Testis (tissue), 3 donors: Measurements from ENCODE around the gene SLC22A17. TPM values are rescaled to one million over a fixed set of nuclear protein-coding genes. Genes with fewer than 3 reads are reported as not detected.

ENCODE experiments used
- DNase-seq: peaks from one replicate; pipeline ENCODE4 v3.0.0-alpha.2; 2019
- H3K27ac ChIP-seq, 2 donors: fragments of 200-600 bp; sonication (generic); one replicate each; pipeline ENCODE4 v1.5.1; 2019
- H3K27me3 ChIP-seq: fragments of 200-600 bp; sonication (generic); one replicate; pipeline ENCODE4 v1.5.1; 2019
- H3K36me3 ChIP-seq: fragments of 200-600 bp; sonication (generic); one replicate; pipeline ENCODE4 v1.5.1; 2017; ENCODE audit warnings: low read depth; ENCODE audit errors: missing control alignments
- H3K4me1 ChIP-seq: fragments of 200-600 bp; sonication (generic); one replicate; pipeline ENCODE4 v1.5.1; 2019
- H3K4me3 ChIP-seq, 2 donors: fragments of 200-600 bp; sonication (generic); one replicate each; pipeline ENCODE4 v1.5.1; 2017 to 2019
- H3K9me3 ChIP-seq: fragments of 200-600 bp; sonication (generic); one replicate; pipeline ENCODE4 v1.5.1; 2017
- CTCF ChIP-seq, 3 experiments: fragments of 450-650 bp in 2 of 3; fragments of 200-600 bp in 1 of 3; sonication (generic) in 1 of 3; IDR thresholded peaks; one replicate each; pipeline ENCODE4 v1.5.1; 2016 to 2019; ENCODE audit warnings: antibody characterized with exemption in 3 of 3, mild to moderate bottlenecking in 2 of 3, moderate library complexity in 1 of 3
- POLR2A ChIP-seq: fragments of 450-650 bp; IDR thresholded peaks from one replicate; pipeline ENCODE4 v1.6.1; 2017; ENCODE audit warnings: antibody characterized with exemption, mild to moderate bottlenecking, moderate library complexity
- WGBS, 2 donors: methylation state at CpG; one replicate each; pipeline ENCODE4 v1.1.5; 2018; 5-methylcytosine and 5-hydroxymethylcytosine counted together
- intact Hi-C: fragments of 100-400 bp; cut with DNase I; formaldehyde crosslinking; loops from one replicate; pipeline ENCODE4 v1.15.1; 2023; ENCODE audit warnings: low total_unique reads
- polyA plus RNA-seq: library from polyadenylated mRNA; stranded (reverse); fragments of 350-450 nt; fragmentation: Illumina TruSeq; extraction: RNeasy Lipid Tissue Mini Kit (QIAGEN cat#74804); gene quantifications from one replicate; pipeline ENCODE4 v1.2.3, GENCODE V29; 2014; ENCODE audit warnings: low read depth, low replicate concordance; ENCODE audit not compliant: insufficient read depth
- total RNA-seq, 2 donors: library from RNA; depleted of rRNA; stranded (reverse); fragments of >200 nt; gene quantifications; one replicate each; pipeline ENCODE4 v1.2.3, GENCODE V29; 2016

SLC22A17 gene
- total and polyA plus RNA-seq, 3 donors from 2014 or later, result 37.3 to 93.8 (median 56.6) TPM

- Histone ChIP-seq H3K27me3 (no peaks in the 10 kb centered on the region), H3K4me3 (no peak overlapping the region), H3K36me3 (no peaks in the 10 kb centered on the region), H3K9me3 (no peaks in the 10 kb centered on the region), H3K4me1 (peaks cover 4% of the 10 kb centered on the region), H3K27ac (no peak overlapping the region)
- intact Hi-C loops, result no loop called here
- DNase-seq, result no peak
- TF ChIP-seq CTCF (IDR thresholded peaks at IDR 0.05), result no peak
- no peak for TF ChIP-seq POLR2A
- 73 to 80% methylated on average over 3 of the region's 3 CpGs for WGBS, 2 donors
Observed at GRCh38 chr14:23381871-23382270, 29.2 kb upstream of the SLC22A17 start.

GRCh38 chr14:23380976-23381375 lies 28.3 kb upstream of the SLC22A17 start:
- no peaks in the 10 kb centered on the region for H3K27me3 ChIP-seq
- no peak for TF ChIP-seq CTCF (IDR thresholded peaks at IDR 0.05)
- no peak for TF ChIP-seq POLR2A
- no peaks in the 10 kb centered on the region for H3K36me3 ChIP-seq
- 61 to 76% methylated on average over 4 of the region's 4 CpGs for WGBS, 2 donors
- no peak overlapping the region for H3K27ac ChIP-seq
- no peak for DNase-seq
- H3K4me3 ChIP-seq, result no peak overlapping the region
- intact Hi-C loops, result no loop called here
- H3K9me3 ChIP-seq, result no peaks in the 10 kb centered on the region
- peaks cover 4% of the 10 kb centered on the region for H3K4me1 ChIP-seq

- no peak for TF ChIP-seq CTCF (IDR thresholded peaks at IDR 0.05)
- TF ChIP-seq POLR2A, result no peak
- WGBS, 2 donors, result 45 to 52% methylated on average over 13 to 14 of the region's 16 CpGs
- H3K36me3 ChIP-seq, result no peaks in the 10 kb centered on the region
- H3K9me3 ChIP-seq, result no peaks in the 10 kb centered on the region
- no peaks in the 10 kb centered on the region for H3K27me3 ChIP-seq
- no peak overlapping the region for H3K4me3 ChIP-seq
- intact Hi-C loops, result no loop called here
- peaks cover 4% of the 10 kb centered on the region for H3K4me1 ChIP-seq
- H3K27ac ChIP-seq, result no peak overlapping the region
- no peak for DNase-seq
Observed at GRCh38 chr14:23380197-23380914, 27.7 kb upstream of the SLC22A17 start.

GRCh38 chr14:23379366-23380196 lies 26.9 kb upstream of the SLC22A17 start:
- H3K4me3 ChIP-seq, result no peak overlapping the region
- no peak for TF ChIP-seq POLR2A
- peak; percentile 40 to 75 (median 55) for TF ChIP-seq CTCF (IDR thresholded peaks at IDR 0.05)
- no peak overlapping the region for H3K27ac ChIP-seq

More at GRCh38 chr14:23379366-23380196, 26.9 kb upstream of the SLC22A17 start:
- intact Hi-C loops, result no loop called here
- DNase-seq, result peak; percentile 57
- Histone ChIP-seq H3K9me3 (no peaks in the 10 kb centered on the region), H3K27me3 (no peaks in the 10 kb centered on the region), H3K4me1 (peaks cover 4% of the 10 kb centered on the region), H3K36me3 (no peaks in the 10 kb centered on the region)
- 45 to 65% methylated on average over 9 to 12 of the region's 12 CpGs for WGBS, 2 donors
